DMS79 treated with DMSO at 0.1 percent for 48 hours (cell line): ENCODE measurements around the gene CRYBA2.

ENCODE experiments used
- DNase-seq: peaks from one replicate; lab custom pipeline; 2025; lab: John Stamatoyannopoulos, UW

The CRYBA2 gene

GRCh38 chr2:218993345-218994315 is at the start of gene CRYBA2:
CRYBA2 (minus strand) TSS chr2:218993422; CDS start chr2:218993176, 246 bp downstream.
- DNase-seq = peak; percentile 60

GRCh38 chr2:219042750-219043149 is 49.5 kb upstream of the CRYBA2 start:
- DNase-seq = no peak

GRCh38 chr2:219042157-219042556 is 48.9 kb upstream of the CRYBA2 start:
- no peak for DNase-seq

- peak; percentile 30 for DNase-seq
Observed at GRCh38 chr2:219041252-219041651, 48.0 kb upstream of the CRYBA2 start, which contains the start of gene CFAP65. CFAP65 (minus strand) TSS chr2:219041516; CDS start chr2:219039048, 2,468 bp downstream.

GRCh38 chr2:219038600-219038999 is 45.4 kb upstream of the CRYBA2 start:
- DNase-seq = no peak

GRCh38 chr2:219037783-219038499 is 44.7 kb upstream of the CRYBA2 start:
- no peak for DNase-seq

GRCh38 chr2:219035942-219036341 is 42.7 kb upstream of the CRYBA2 start:
- DNase-seq = no peak

- no peak for DNase-seq
Observed at GRCh38 chr2:219034823-219035222, 41.6 kb upstream of the CRYBA2 start.

- no peak for DNase-seq
Observed at GRCh38 chr2:219032051-219032745, 39.0 kb upstream of the CRYBA2 start.

GRCh38 chr2:219031005-219031738 is 38.0 kb upstream of the CRYBA2 start:
- DNase-seq = no peak

- DNase-seq = no peak
Observed at GRCh38 chr2:219030177-219030940, 37.1 kb upstream of the CRYBA2 start.

- DNase-seq = peak; percentile 62
Observed at GRCh38 chr2:219029829-219030165, 36.6 kb upstream of the CRYBA2 start.

- no peak for DNase-seq
Observed at GRCh38 chr2:219028996-219029828, 36.0 kb upstream of the CRYBA2 start.

- DNase-seq = no peak
Observed at GRCh38 chr2:219028141-219028540, 34.9 kb upstream of the CRYBA2 start.

- no peak for DNase-seq
Observed at GRCh38 chr2:219027511-219028055, 34.4 kb upstream of the CRYBA2 start.

GRCh38 chr2:219026946-219027345 is 33.7 kb upstream of the CRYBA2 start:
- DNase-seq = no peak

- DNase-seq = no peak
Observed at GRCh38 chr2:219025637-219026585, 32.7 kb upstream of the CRYBA2 start.

GRCh38 chr2:219024059-219024458 is 30.8 kb upstream of the CRYBA2 start:
- DNase-seq = no peak
